Gastroesophageal sphincter (tissue), 3 donors: ENCODE data around the gene PDE11A.

Source experiments
- CTCF ChIP-seq, 4 experiments: fragments of 200-600 bp in 2 of 4; fragments of 450-650 bp in 2 of 4; sonication (generic) in 1 of 4; IDR thresholded peaks; one replicate each; pipeline ENCODE4 v1.5.1; 2017 to 2019; ENCODE audit warnings: antibody characterized with exemption in 4 of 4, mild to moderate bottlenecking in 2 of 4, moderate library complexity in 2 of 4
- EP300 ChIP-seq: sonication (generic); formaldehyde crosslinking; IDR thresholded peaks from one replicate; pipeline ENCODE4 v1.6.1; 2017; ENCODE audit warnings: antibody characterized with exemption, mild to moderate bottlenecking
- POLR2A ChIP-seq, 2 donors: fragments of 450-650 bp; IDR thresholded peaks; one replicate each; pipeline ENCODE4 v1.6.1; 2017; ENCODE audit warnings: antibody characterized with exemption in 2 of 2, mild to moderate bottlenecking in 2 of 2, moderate library complexity in 1 of 2
- POLR2AphosphoS5 ChIP-seq: sonication (generic); formaldehyde crosslinking; IDR thresholded peaks from one replicate; pipeline ENCODE4 v1.6.1; 2017; ENCODE audit warnings: antibody characterized with exemption

- TF ChIP-seq CTCF (IDR thresholded peaks at IDR 0.05) (no peak), POLR2A (IDR thresholded peaks at IDR 0.05) (no peak), POLR2AphosphoS5 (no peak), EP300 (no peak)
These were observed 11.7 kb upstream of the PDE11A start for GRCh38 chr2:178084273-178084672.
